GM21367 (cell line): Measurements from ENCODE around the gene GPR156.
"Not testable (repeated sequence)": the region's sequence is repeated elsewhere in the genome, so short reads cannot be mapped to it uniquely, and the experiment has no call there.

ENCODE experiments used
- ATAC-seq: cut with Tn5 transposase; IDR thresholded peaks from one replicate; pipeline ENCODE4 v1.9.1; 2021; ENCODE audit not compliant: unreplicated experiment

Gene GPR156

GRCh38 chr3:120163816-120164215, 121.2 kb downstream of the GPR156 start:
- no peak for ATAC-seq

- no peak for ATAC-seq
Measured at GRCh38 chr3:120163026-120163425, 122.0 kb downstream of the GPR156 start.

GRCh38 chr3:120162400-120162799, 122.6 kb downstream of the GPR156 start:
- ATAC-seq, result no peak

DNA sequence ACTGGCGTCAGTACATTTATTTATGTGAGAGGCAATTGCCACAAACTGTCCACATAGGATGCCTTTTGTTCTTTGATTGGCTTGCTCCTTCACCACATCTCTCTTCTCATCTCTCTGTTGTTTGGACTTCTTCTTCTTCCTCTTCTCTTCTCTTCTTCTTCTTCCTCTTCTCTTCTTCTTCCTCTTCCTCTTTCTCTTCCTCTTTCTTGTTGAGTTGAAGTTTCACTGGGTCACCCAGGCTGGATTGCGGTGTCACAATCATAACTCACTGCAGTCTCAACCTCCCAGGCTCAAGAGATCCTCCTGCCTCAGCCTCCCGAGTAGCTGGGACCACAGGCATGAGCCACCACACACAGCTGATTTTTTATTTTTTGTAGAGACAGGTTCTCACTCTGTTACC, 123.1 kb downstream of the GPR156 start:
- ATAC-seq, result no peak

DNA sequence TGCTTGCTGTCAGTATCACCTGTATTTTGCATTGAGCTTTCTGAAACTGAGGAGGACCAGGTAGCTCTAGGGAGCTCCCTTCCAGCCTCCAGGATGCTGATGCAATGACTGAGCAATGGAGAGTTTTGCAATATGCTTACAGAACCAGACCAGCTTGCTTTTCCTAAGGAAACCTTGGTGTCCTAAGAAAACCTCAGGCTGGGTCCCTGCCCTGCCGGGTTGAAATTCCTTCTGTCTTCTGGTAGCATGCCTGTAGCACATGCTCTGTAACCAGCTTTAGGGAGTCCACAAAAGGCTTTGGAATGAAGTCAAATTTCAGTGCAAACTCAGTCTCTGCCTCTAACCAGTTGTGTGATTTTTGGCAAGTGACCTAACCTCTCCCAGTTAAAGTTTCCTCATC, 125.0 kb downstream of the GPR156 start:
- no peak for ATAC-seq

DNA sequence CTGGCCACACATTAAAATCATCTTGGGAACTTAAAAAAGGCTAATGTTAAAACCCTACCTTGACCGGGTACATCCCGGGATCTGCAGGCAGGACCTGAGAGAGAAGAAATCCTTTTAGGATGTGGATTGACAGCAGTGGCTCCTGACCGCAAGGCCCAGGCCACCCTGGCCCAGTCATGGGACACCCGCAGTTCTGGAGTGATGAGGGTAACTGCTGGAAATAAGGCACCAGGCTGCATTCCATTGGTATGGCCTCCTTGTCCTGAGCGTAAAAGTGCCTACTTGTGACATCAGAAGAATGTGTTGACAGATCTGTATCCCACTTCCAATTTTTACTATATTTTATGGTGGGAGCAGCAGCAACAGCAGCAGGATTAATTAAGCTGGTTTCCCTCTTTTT, 127.3 kb downstream of the GPR156 start:
- no peak for ATAC-seq

GRCh38 chr3:120157113-120157512, 127.9 kb downstream of the GPR156 start:
- no peak for ATAC-seq

DNA sequence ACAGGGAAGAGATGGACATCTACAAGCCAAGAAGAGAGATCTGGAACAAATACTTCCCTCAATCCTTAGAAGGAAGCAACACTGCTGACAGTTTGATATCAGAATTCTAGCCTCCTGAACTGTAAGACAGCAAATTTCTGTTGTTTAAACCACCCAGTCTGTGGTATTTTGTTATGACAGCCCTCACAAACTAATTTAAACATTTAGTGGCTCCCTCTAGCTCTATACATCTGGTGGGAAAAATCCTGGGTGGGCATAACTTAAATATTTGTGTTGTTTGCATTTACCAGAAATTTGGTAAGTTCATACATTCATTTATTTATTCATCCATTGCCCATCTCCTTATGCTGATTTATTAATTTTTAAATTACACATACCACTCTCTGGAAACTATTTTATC, 128.3 kb downstream of the GPR156 start:
- no peak for ATAC-seq

GRCh38 chr3:120155694-120156093, 129.3 kb downstream of the GPR156 start:
- not testable (repeated sequence) for ATAC-seq

DNA sequence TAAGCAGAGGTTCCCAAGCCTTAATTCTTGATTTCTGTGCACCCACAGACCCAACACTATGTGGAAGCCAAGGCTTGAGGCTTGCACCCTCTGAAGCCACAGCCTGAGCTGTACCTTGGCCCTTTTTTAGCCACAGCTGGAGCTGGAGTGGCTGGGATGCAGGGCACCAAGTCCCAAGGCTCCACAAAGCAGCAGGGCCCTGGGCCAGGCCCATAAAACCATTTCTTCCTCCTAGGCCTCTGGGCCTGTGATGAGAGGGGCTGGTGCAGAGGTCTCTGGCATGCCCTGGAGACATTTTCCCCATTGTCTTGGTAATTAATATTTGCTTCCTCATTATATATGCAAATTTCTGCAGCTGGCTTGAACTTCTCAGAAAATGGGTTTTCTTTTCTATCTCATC, 129.9 kb downstream of the GPR156 start:
- ATAC-seq, result no peak

- no peak for ATAC-seq
Measured at GRCh38 chr3:120153294-120153693, 131.7 kb downstream of the GPR156 start.

DNA sequence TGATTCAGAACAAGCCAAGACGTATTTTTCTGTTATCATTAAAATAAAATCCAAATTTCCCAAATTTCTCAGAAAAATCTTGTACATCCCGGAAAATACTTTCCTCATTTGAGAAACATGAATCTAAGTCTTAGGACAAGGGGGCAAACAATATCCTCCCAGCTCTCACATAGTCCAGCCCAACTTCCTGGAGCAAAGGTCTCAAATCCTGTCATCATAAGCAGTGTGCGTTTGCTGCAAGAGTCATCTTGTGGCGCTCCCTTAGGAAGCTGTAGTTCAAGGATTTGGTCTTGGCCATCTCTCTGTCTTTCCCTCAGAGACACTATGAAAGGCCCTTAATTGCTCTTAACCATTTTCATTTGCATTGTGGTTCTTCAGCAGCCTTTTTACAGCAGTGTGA, 133.2 kb downstream of the GPR156 start:
- ATAC-seq, result no peak

DNA sequence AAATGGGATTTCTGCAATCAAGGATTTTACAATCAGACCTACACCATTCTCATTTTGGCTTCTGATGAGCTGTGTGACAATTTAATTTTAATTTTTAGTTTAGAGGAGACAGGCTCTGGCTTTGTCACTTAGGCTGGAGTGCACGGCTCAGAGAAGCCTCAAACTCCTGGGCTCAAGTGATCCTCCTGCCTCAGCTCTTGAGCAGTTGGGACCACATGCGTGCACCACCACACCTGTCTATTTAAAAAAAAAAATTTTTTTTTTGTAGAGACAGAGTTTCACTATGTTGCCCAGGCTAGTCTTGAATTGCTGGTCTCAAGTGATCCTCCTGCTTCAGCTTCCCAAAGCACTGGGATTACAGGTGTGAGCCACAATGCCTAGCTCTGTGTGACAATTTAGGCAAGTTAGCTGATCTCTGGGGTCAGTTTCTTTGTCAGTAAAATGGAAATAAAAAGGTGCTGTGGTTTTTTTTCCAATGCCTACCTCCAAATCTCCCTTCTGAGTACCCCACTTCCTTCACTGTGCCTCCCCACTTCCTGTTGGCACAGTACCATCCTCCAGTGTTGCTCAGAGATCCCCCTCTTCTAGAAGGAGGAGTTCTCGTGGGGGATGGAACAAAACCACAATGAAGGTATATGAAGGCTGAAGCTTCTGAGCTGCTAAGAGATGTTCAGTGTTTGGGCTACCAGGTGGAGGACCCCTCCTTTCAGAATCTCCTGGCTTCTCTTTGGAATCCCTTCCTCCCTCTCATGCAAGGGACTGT, 136.7 kb downstream of the GPR156 start:
- no peak for ATAC-seq

DNA sequence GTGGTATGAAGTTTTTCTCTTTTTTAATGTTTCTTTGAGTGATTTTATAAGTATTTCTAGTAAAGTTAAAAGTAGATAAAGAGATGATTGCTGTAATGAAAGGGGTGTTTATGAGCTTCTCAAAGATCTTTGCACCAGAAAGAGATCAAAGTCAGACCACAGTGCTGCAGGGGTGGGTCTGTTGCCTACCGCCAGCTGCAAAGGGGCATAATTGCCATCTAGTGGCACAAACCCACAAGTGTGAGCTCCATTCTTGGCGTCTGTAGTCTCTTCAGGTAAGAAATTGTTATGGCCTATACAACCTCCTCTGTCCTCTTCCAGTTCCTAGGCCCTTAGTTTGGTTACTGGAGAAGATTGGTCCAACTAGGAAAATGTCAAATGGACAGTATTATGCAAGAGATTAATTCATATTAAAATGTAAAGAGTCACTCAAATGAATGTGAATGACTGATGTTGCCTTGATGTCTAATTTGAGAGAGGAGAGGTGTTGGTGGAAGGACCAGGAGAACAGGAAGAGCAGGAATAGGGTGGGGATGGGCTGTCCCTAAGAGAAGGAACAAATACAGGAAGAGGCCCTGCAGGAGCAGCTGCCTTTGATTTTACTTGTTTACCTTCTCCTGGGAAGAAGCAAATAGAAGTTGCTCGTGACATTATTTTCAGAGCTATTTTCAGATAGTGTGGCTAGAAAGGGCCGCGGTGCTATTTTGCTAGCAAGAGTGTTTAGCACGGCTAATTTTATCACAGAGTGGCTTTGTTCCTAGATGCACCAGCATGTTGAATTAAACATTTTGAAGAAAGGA, 137.8 kb downstream of the GPR156 start:
- peak; percentile 62 for ATAC-seq

GRCh38 chr3:120145542-120146285, 139.3 kb downstream of the GPR156 start:
- no peak for ATAC-seq

DNA sequence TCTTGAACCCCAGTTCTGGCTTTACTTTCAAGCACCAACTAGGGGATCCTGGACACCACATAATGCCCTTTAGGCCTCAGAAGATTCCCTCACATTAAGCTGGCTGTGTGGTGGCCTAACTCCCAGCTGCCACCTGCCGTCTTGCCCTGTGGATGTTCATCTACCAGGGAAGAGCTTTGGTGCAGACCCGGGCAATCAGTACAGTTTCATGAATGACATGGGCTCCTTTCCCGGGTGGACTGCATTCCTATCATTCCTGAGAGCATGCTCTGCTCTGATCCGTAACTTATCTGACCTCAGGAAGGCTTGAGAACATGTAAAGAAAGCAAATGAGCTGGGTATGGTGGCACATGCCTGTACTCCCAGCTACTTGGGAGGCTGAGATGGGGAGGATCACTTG, 140.8 kb downstream of the GPR156 start:
- no peak for ATAC-seq

GRCh38 chr3:120143676-120144075, 141.3 kb downstream of the GPR156 start:
- no peak for ATAC-seq

GRCh38 chr3:120142236-120142635, 142.8 kb downstream of the GPR156 start:
- no peak for ATAC-seq

- ATAC-seq, result no peak
Measured at GRCh38 chr3:120140098-120140742, 144.8 kb downstream of the GPR156 start.

- ATAC-seq, result no peak
Measured at GRCh38 chr3:120139140-120139539, 145.9 kb downstream of the GPR156 start.

- ATAC-seq, result no peak
Measured at GRCh38 chr3:120137548-120137947, 147.5 kb downstream of the GPR156 start.
